ENCODE data around the gene TSPEAR. TPM values are rescaled to one million over a fixed set of nuclear protein-coding genes. Genes with fewer than 3 reads are reported as not detected.

TSPEAR gene
- total and polyA plus RNA-seq, 3 donors from 2014 or later: 0.53 to 0.62 (median 0.55) TPM

GRCh38 chr21:44450999-44451398 lies 260.4 kb downstream of the TSPEAR start:
- H3K27ac ChIP-seq: no peak overlapping the region
- intact Hi-C loops (cut with DNase I; ENCODE audit: low total_unique reads): no loop called here
- 85 to 88% methylated on average over 11 to 14 of the region's 14 CpGs for WGBS, 2 donors

GRCh38 chr21:44450402-44450801 lies 261.0 kb downstream of the TSPEAR start:
- intact Hi-C loops (cut with DNase I; ENCODE audit: low total_unique reads): no loop called here
- Histone ChIP-seq H3K27me3 (no peaks in the 10 kb centered on the region), H3K4me3 (no peak overlapping the region), H3K9me3 (no peaks in the 10 kb centered on the region), H3K27ac (no peak overlapping the region), H3K4me1 (no peaks in the 10 kb centered on the region), H3K36me3 (ENCODE audit: low read depth, missing control alignments) (no peaks in the 10 kb centered on the region)
- TF ChIP-seq CTCF (IDR thresholded peaks at IDR 0.05): no peak
- TF ChIP-seq POLR2A (IDR thresholded peaks at IDR 0.05): no peak
- DNase-seq: no peak
- WGBS, 2 donors: 57 to 78% methylated on average over 8 to 14 of the region's 14 CpGs

More at GRCh38 chr21:44450999-44451398, 260.4 kb downstream of the TSPEAR start:
- no peak for DNase-seq
- Histone ChIP-seq H3K4me1 (peaks cover 1% of the 10 kb centered on the region), H3K36me3 (ENCODE audit: low read depth, missing control alignments) (no peaks in the 10 kb centered on the region), H3K27me3 (no peaks in the 10 kb centered on the region), H3K4me3 (no peak overlapping the region), H3K9me3 (no peaks in the 10 kb centered on the region)
- TF ChIP-seq CTCF (IDR thresholded peaks at IDR 0.05): no peak
- no peak for TF ChIP-seq POLR2A (IDR thresholded peaks at IDR 0.05)

- Histone ChIP-seq H3K9me3 (no peaks in the 10 kb centered on the region), H3K27ac (no peak overlapping the region), H3K36me3 (ENCODE audit: low read depth, missing control alignments) (no peaks in the 10 kb centered on the region), H3K4me3 (no peak overlapping the region), H3K4me1 (no peaks in the 10 kb centered on the region), H3K27me3 (no peaks in the 10 kb centered on the region)
- no peak for DNase-seq
- TF ChIP-seq POLR2A (IDR thresholded peaks at IDR 0.05) (no peak), CTCF (IDR thresholded peaks at IDR 0.05) (no peak)
- 60 to 65% methylated on average over 11 to 28 of the region's 28 CpGs for WGBS, 2 donors
- intact Hi-C loops (cut with DNase I; ENCODE audit: low total_unique reads): no loop called here
Measured at GRCh38 chr21:44449473-44450363, 261.7 kb downstream of the TSPEAR start.

GRCh38 chr21:44448651-44449131 lies 262.7 kb downstream of the TSPEAR start:
- no peak overlapping the region for H3K27ac ChIP-seq
- 64 to 72% methylated on average over 7 to 13 of the region's 13 CpGs for WGBS, 2 donors
- H3K9me3 ChIP-seq: no peaks in the 10 kb centered on the region
- no peak overlapping the region for H3K4me3 ChIP-seq
- intact Hi-C loops (cut with DNase I; ENCODE audit: low total_unique reads): no loop called here
- no peak for DNase-seq
- no peaks in the 10 kb centered on the region for H3K36me3 ChIP-seq (ENCODE audit: low read depth, missing control alignments)
- H3K4me1 ChIP-seq: no peaks in the 10 kb centered on the region
- TF ChIP-seq POLR2A (IDR thresholded peaks at IDR 0.05) (no peak), CTCF (IDR thresholded peaks at IDR 0.05) (no peak)
- no peaks in the 10 kb centered on the region for H3K27me3 ChIP-seq

Small RNA genes lying within 50 kb of the gene (small RNA-seq; reads per million reads assigned to genes)
- gene KRTAP12-6P: 0 reads per million in 2 donors

Other genes with a start within 250 kb of the TSPEAR start
- not detected for gene KRTAP10-1, start 171.4 kb downstream of the TSPEAR start, total RNA-seq
- not detected for gene KRTAP10-1, start 171.4 kb downstream of the TSPEAR start, polyA plus RNA-seq (ENCODE audit: insufficient read depth, low read depth, low replicate concordance)
- not detected for gene KRTAP10-2, start 160.1 kb downstream of the TSPEAR start, total RNA-seq
- gene KRTAP10-2, start 160.1 kb downstream of the TSPEAR start, polyA plus RNA-seq (ENCODE audit: insufficient read depth, low read depth, low replicate concordance): not detected
- gene KRTAP10-3, start 152.8 kb downstream of the TSPEAR start, total RNA-seq: not detected
- gene KRTAP10-3, start 152.8 kb downstream of the TSPEAR start, polyA plus RNA-seq (ENCODE audit: insufficient read depth, low read depth, low replicate concordance): not detected
- gene KRTAP10-4, start 137.8 kb downstream of the TSPEAR start, total RNA-seq: under 1 TPM in 1 of 2 donors, not detected in 1; 0.24 TPM
- not detected for gene KRTAP10-4, start 137.8 kb downstream of the TSPEAR start, polyA plus RNA-seq (ENCODE audit: insufficient read depth, low read depth, low replicate concordance)
- not detected for gene KRTAP10-5, start 131.0 kb downstream of the TSPEAR start, total RNA-seq
- gene KRTAP10-5, start 131.0 kb downstream of the TSPEAR start, polyA plus RNA-seq (ENCODE audit: insufficient read depth, low read depth, low replicate concordance): not detected
- not detected for gene KRTAP10-6, start 119.1 kb downstream of the TSPEAR start, total RNA-seq
- not detected for gene KRTAP10-6, start 119.1 kb downstream of the TSPEAR start, polyA plus RNA-seq (ENCODE audit: insufficient read depth, low read depth, low replicate concordance)
- under 1 TPM in 1 of 2 donors, not detected in 1; 0.31 TPM for gene KRTAP10-7, start 111.0 kb downstream of the TSPEAR start, total RNA-seq
- gene KRTAP10-7, start 111.0 kb downstream of the TSPEAR start, polyA plus RNA-seq (ENCODE audit: insufficient read depth, low read depth, low replicate concordance): not detected
- not detected for gene KRTAP10-8, start 99.5 kb downstream of the TSPEAR start, total RNA-seq
- gene KRTAP10-8, start 99.5 kb downstream of the TSPEAR start, polyA plus RNA-seq (ENCODE audit: insufficient read depth, low read depth, low replicate concordance): not detected
- not detected for gene KRTAP10-9, start 84.5 kb downstream of the TSPEAR start, total RNA-seq
- gene KRTAP10-9, start 84.5 kb downstream of the TSPEAR start, polyA plus RNA-seq (ENCODE audit: insufficient read depth, low read depth, low replicate concordance): not detected
- not detected for gene KRTAP10-10, start 74.2 kb downstream of the TSPEAR start, total RNA-seq
- gene KRTAP10-10, start 74.2 kb downstream of the TSPEAR start, polyA plus RNA-seq (ENCODE audit: insufficient read depth, low read depth, low replicate concordance): not detected
- gene KRTAP10-11, start 65.2 kb downstream of the TSPEAR start, total RNA-seq: under 1 TPM in 1 of 2 donors, not detected in 1; 0.37 TPM
- not detected for gene KRTAP10-11, start 65.2 kb downstream of the TSPEAR start, polyA plus RNA-seq (ENCODE audit: insufficient read depth, low read depth, low replicate concordance)
- gene KRTAP12-4, start 56.9 kb downstream of the TSPEAR start, total RNA-seq: not detected
- gene KRTAP12-4, start 56.9 kb downstream of the TSPEAR start, polyA plus RNA-seq (ENCODE audit: insufficient read depth, low read depth, low replicate concordance): not detected
- not detected for gene KRTAP12-3, start 53.6 kb downstream of the TSPEAR start, total RNA-seq
- gene KRTAP12-3, start 53.6 kb downstream of the TSPEAR start, polyA plus RNA-seq (ENCODE audit: insufficient read depth, low read depth, low replicate concordance): not detected
- gene KRTAP12-2, start 44.6 kb downstream of the TSPEAR start, total RNA-seq: under 1 TPM in 1 of 2 donors, not detected in 1; 0.79 TPM
- not detected for gene KRTAP12-2, start 44.6 kb downstream of the TSPEAR start, polyA plus RNA-seq (ENCODE audit: insufficient read depth, low read depth, low replicate concordance)
- gene KRTAP12-1, start 29.4 kb downstream of the TSPEAR start, total RNA-seq: not detected
- gene KRTAP12-1, start 29.4 kb downstream of the TSPEAR start, polyA plus RNA-seq (ENCODE audit: insufficient read depth, low read depth, low replicate concordance): not detected
- gene KRTAP10-12, start 14.4 kb downstream of the TSPEAR start, total RNA-seq: not detected
- gene KRTAP10-12, start 14.4 kb downstream of the TSPEAR start, polyA plus RNA-seq (ENCODE audit: insufficient read depth, low read depth, low replicate concordance): not detected
- gene UBE2G2, start 90.2 kb upstream of the TSPEAR start, total RNA-seq: 10 to 100 TPM; 73.6 to 82.8 TPM
- 38.9 TPM for gene UBE2G2, start 90.2 kb upstream of the TSPEAR start, polyA plus RNA-seq (ENCODE audit: insufficient read depth, low read depth, low replicate concordance)
- 10 to 100 TPM; 69.9 to 87.9 TPM for gene SUMO3, start 106.5 kb upstream of the TSPEAR start, total RNA-seq
- 93.0 TPM for gene SUMO3, start 106.5 kb upstream of the TSPEAR start, polyA plus RNA-seq (ENCODE audit: insufficient read depth, low read depth, low replicate concordance)
- 100 to 1,000 TPM; 190 to 195 TPM for gene PTTG1IP, start 162.1 kb upstream of the TSPEAR start, total RNA-seq
- gene PTTG1IP, start 162.1 kb upstream of the TSPEAR start, polyA plus RNA-seq (ENCODE audit: insufficient read depth, low read depth, low replicate concordance): 171 TPM
- 10 to 100 TPM in 1 of 2 donors, 1 to 10 TPM in 1; 5.6 to 29.5 TPM for gene ITGB2, start 209.3 kb upstream of the TSPEAR start, total RNA-seq
- gene ITGB2, start 209.3 kb upstream of the TSPEAR start, polyA plus RNA-seq (ENCODE audit: insufficient read depth, low read depth, low replicate concordance): 27.4 TPM
- 10 to 100 TPM; 30.8 to 31.9 TPM for gene SLX9, start 228.5 kb upstream of the TSPEAR start, total RNA-seq
- gene SLX9, start 228.5 kb upstream of the TSPEAR start, polyA plus RNA-seq (ENCODE audit: insufficient read depth, low read depth, low replicate concordance): 46.2 TPM

All from testis (tissue), 3 donors.